ENCODE results near the gene RBMS3. TPM values are rescaled to one million over a fixed set of nuclear protein-coding genes. Genes with fewer than 3 reads are reported as not detected.

Gene RBMS3
- total RNA-seq, 1 experiment from 2014 or later, result 5.9 TPM

DNA sequence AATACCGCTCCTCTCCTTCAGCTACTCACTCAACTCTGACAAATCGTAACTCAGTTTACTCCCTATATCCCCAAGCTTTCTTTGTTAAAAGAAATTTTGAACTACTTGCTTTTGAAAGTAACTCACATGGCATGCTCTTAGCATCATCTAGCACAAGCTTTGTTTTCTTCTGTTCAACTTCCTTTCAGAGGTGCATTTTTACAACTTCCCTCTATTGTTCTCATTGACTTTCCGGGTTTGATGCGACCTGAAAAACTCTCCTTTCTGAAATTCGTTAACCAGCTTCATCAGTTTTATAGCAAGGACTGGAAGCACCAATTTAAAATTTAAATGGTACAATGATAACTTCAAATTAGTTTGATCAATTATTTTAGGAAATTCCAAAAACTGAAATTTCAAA is 696.0 kb downstream of the RBMS3 start:
- no peak for DNase-seq (ENCODE audit: low spot score)
- Histone ChIP-seq H3K27ac (ENCODE audit: low read depth, low read length, poor library complexity, severe bottlenecking) (no peak overlapping the region), H3K9me3 (ENCODE audit: low read depth, low read length, poor library complexity, severe bottlenecking) (no peaks in the 10 kb centered on the region), H3K36me3 (ENCODE audit: insufficient read depth, low read length, poor library complexity, severe bottlenecking) (no peaks in the 10 kb centered on the region), H3K27me3 (replicated peaks; ENCODE audit: insufficient read depth, low read depth, low read length, poor library complexity) (no peaks in the 10 kb centered on the region), H3K4me3 (ENCODE audit: low read depth, low read length, poor library complexity, severe bottlenecking) (no peak overlapping the region), H3K4me1 (ENCODE audit: insufficient read depth, low read length, poor library complexity, severe bottlenecking) (no peaks in the 10 kb centered on the region)
- ChIA-PET CTCF (interaction anchor here (0.5 kb wide), 1 partner anchor 221 kb away, joined by 3 read pairs; no protein-coding TSS in a partner anchor), POLR2A (ENCODE audit: low non-redundant PET) (no interaction called here)
- no TSS peak for BruUV-seq (replicated peaks)
- no peak for TF ChIP-seq EZH2 (IDR thresholded peaks at IDR 0.05; ENCODE audit: borderline replicate concordance, low read depth, low read length, poor library complexity, severe bottlenecking)
- TF ChIP-seq, protein P1, sequence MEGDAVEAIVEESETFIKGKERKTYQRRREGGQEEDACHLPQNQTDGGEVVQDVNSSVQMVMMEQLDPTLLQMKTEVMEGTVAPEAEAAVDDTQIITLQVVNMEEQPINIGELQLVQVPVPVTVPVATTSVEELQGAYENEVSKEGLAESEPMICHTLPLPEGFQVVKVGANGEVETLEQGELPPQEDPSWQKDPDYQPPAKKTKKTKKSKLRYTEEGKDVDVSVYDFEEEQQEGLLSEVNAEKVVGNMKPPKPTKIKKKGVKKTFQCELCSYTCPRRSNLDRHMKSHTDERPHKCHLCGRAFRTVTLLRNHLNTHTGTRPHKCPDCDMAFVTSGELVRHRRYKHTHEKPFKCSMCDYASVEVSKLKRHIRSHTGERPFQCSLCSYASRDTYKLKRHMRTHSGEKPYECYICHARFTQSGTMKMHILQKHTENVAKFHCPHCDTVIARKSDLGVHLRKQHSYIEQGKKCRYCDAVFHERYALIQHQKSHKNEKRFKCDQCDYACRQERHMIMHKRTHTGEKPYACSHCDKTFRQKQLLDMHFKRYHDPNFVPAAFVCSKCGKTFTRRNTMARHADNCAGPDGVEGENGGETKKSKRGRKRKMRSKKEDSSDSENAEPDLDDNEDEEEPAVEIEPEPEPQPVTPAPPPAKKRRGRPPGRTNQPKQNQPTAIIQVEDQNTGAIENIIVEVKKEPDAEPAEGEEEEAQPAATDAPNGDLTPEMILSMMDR (conservative IDR thresholded peaks at IDR 0.05; ENCODE audit: low read depth, low read length), result no peak
- intact Hi-C loops (cut with micrococcal nuclease; ENCODE audit: unreplicated experiment), result no loop called here

DNA sequence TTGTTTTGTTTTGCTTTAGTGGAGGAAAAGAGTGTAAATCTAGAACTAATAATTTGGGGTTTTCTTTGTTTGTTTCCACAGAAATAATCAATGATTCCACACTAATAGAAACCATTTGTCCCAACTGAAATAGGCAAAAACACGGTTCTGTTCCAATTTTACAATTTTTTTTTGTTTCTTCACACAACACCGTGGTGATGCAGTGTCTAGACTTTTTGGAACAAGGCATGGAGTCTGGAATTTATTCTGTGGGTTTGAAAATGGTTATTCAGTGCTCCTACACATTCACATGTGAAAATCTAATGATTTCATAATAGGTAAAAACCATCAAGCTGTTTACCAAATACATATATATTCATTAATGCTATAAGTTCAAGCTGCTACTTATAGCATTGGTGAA is 696.5 kb downstream of the RBMS3 start:
- intact Hi-C loops (cut with micrococcal nuclease; ENCODE audit: unreplicated experiment), result no loop called here
- no peak overlapping the region for H3K27ac ChIP-seq (ENCODE audit: low read depth, low read length, poor library complexity, severe bottlenecking)
- H3K27me3 ChIP-seq (replicated peaks; ENCODE audit: insufficient read depth, low read depth, low read length, poor library complexity), result no peaks in the 10 kb centered on the region
- ChIA-PET POLR2A (ENCODE audit: low non-redundant PET) (no interaction called here), CTCF (interaction anchor here (0.5 kb wide), 1 partner anchor 221 kb away, joined by 3 read pairs; no protein-coding TSS in a partner anchor)
- no peak for TF ChIP-seq EZH2 (IDR thresholded peaks at IDR 0.05; ENCODE audit: borderline replicate concordance, low read depth, low read length, poor library complexity, severe bottlenecking)
- TF ChIP-seq, protein P1 (conservative IDR thresholded peaks at IDR 0.05; ENCODE audit: low read depth, low read length), result no peak
- H3K4me1 ChIP-seq (ENCODE audit: insufficient read depth, low read length, poor library complexity, severe bottlenecking), result no peaks in the 10 kb centered on the region
- no peaks in the 10 kb centered on the region for H3K9me3 ChIP-seq (ENCODE audit: low read depth, low read length, poor library complexity, severe bottlenecking)
- H3K4me3 ChIP-seq (ENCODE audit: low read depth, low read length, poor library complexity, severe bottlenecking), result no peak overlapping the region
- no peaks in the 10 kb centered on the region for H3K36me3 ChIP-seq (ENCODE audit: insufficient read depth, low read length, poor library complexity, severe bottlenecking)
- no peak for DNase-seq (ENCODE audit: low spot score)
- no TSS peak for BruUV-seq (replicated peaks)

DNA sequence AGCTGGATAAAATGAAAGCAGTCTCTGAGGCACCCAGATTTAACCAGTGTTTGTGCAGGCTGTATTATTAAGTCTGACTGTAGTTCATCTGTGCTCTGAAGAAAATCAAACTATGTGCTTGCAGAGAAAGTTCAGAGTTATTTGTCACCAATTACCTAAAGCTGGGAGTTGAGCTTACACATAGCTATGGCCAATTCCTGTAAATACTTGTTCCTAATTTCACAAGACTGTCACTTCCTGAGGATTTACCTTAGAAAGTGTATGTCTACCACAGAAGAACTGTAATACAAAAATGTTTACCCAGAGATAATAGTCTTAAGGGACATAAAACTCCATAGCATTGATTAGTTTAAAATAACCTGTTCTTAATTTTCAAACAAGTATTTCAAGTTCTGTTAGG is 697.2 kb downstream of the RBMS3 start:
- no peak for TF ChIP-seq EZH2 (IDR thresholded peaks at IDR 0.05; ENCODE audit: borderline replicate concordance, low read depth, low read length, poor library complexity, severe bottlenecking)
- TF ChIP-seq, protein P1 (conservative IDR thresholded peaks at IDR 0.05; ENCODE audit: low read depth, low read length), result no peak
- Histone ChIP-seq H3K27me3 (replicated peaks; ENCODE audit: insufficient read depth, low read depth, low read length, poor library complexity) (no peaks in the 10 kb centered on the region), H3K36me3 (ENCODE audit: insufficient read depth, low read length, poor library complexity, severe bottlenecking) (no peaks in the 10 kb centered on the region), H3K27ac (ENCODE audit: low read depth, low read length, poor library complexity, severe bottlenecking) (no peak overlapping the region), H3K9me3 (ENCODE audit: low read depth, low read length, poor library complexity, severe bottlenecking) (no peaks in the 10 kb centered on the region), H3K4me3 (ENCODE audit: low read depth, low read length, poor library complexity, severe bottlenecking) (no peak overlapping the region), H3K4me1 (ENCODE audit: insufficient read depth, low read length, poor library complexity, severe bottlenecking) (no peaks in the 10 kb centered on the region)
- ChIA-PET POLR2A (ENCODE audit: low non-redundant PET) (no interaction called here), CTCF (no interaction called here)
- no TSS peak for BruUV-seq (replicated peaks)
- intact Hi-C loops (cut with micrococcal nuclease; ENCODE audit: unreplicated experiment), result no loop called here
- no peak for DNase-seq (ENCODE audit: low spot score)

Data from A673 (cell line).